Astrocyte of the cerebellum (primary cell): Measurements from ENCODE around the gene ACAP3.

Source experiments
- DNase-seq: peaks from one replicate; pipeline ENCODE4 v3.0.0-alpha.2; 2011; ENCODE audit warnings: low read depth
- H3K4me3 ChIP-seq: 2 replicates; pipeline ENCODE4 v1.5.1; 2011; ENCODE audit warnings: mild to moderate bottlenecking, low read depth, low read length, moderate library complexity
- in situ Hi-C: cut with HindIII; loops from 2 replicates; pipeline ENCODE4 v1.10.0; 2017; ENCODE audit warnings: low sequenced_read_pairs
- TF ChIP-seq, protein P1 (sequence below): IDR thresholded peaks from 2 replicates; pipeline ENCODE4 v1.5.1; 2012; ENCODE audit warnings: low read length, low read depth, moderate library complexity, mild to moderate bottlenecking; ENCODE audit errors: missing control alignments

Gene ACAP3

DNA sequence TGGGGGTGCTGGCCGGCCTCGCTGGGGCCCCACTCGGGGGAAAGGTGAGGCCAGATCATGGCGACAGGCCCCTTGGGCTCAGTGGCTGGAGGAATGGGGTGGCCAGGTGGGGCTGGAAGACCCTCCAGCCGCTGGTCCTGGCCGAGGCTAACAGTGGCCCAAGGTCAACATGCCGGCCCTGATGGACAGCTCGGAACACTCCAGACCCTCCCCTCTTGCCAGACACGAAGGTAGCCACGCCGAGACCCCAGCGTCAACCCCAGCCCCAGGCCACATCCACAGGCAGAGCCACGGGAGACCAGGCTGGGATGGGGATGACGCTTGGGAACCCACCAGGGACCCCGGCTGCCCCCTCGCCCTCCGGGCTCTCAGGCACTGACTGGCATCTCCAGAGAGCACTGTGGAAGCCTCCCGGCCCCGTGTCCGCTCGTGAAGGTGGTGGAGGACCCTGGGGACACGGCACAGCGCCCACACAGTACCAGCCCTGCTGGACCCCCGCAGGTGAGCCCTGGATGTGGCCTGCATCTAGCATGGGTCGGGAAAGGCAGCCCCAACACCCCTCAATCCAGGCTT lies 60.3 kb downstream of the ACAP3 start:
- in situ Hi-C loops, result no loop called here
- TF ChIP-seq, protein P1, sequence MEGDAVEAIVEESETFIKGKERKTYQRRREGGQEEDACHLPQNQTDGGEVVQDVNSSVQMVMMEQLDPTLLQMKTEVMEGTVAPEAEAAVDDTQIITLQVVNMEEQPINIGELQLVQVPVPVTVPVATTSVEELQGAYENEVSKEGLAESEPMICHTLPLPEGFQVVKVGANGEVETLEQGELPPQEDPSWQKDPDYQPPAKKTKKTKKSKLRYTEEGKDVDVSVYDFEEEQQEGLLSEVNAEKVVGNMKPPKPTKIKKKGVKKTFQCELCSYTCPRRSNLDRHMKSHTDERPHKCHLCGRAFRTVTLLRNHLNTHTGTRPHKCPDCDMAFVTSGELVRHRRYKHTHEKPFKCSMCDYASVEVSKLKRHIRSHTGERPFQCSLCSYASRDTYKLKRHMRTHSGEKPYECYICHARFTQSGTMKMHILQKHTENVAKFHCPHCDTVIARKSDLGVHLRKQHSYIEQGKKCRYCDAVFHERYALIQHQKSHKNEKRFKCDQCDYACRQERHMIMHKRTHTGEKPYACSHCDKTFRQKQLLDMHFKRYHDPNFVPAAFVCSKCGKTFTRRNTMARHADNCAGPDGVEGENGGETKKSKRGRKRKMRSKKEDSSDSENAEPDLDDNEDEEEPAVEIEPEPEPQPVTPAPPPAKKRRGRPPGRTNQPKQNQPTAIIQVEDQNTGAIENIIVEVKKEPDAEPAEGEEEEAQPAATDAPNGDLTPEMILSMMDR, result no peak

GRCh38 chr1:1246577-1247340 lies 61.0 kb downstream of the ACAP3 start, which contains the start of gene C1QTNF12:
Gene C1QTNF12, minus strand, starts transcription at chr1:1246722. Its CDS starts 32 bp downstream, at chr1:1246690.
- no peak within 1 kb of the TSS for H3K4me3 ChIP-seq
- TF ChIP-seq, protein P1, result no peak

More for the DNA sequence above, 60.3 kb downstream of the ACAP3 start:
- H3K4me3 ChIP-seq, result no peak overlapping the region
- no peak for DNase-seq

GRCh38 chr1:1245817-1246576 lies 61.7 kb downstream of the ACAP3 start:
- DNase-seq, result no peak
- TF ChIP-seq, protein P1, result no peak
- H3K4me3 ChIP-seq, result no peak overlapping the region
- in situ Hi-C loops, result no loop called here

More at GRCh38 chr1:1246577-1247340, 61.0 kb downstream of the ACAP3 start, which contains the start of gene C1QTNF12:
- DNase-seq, result no peak
- in situ Hi-C loops, result no loop called here

DNA sequence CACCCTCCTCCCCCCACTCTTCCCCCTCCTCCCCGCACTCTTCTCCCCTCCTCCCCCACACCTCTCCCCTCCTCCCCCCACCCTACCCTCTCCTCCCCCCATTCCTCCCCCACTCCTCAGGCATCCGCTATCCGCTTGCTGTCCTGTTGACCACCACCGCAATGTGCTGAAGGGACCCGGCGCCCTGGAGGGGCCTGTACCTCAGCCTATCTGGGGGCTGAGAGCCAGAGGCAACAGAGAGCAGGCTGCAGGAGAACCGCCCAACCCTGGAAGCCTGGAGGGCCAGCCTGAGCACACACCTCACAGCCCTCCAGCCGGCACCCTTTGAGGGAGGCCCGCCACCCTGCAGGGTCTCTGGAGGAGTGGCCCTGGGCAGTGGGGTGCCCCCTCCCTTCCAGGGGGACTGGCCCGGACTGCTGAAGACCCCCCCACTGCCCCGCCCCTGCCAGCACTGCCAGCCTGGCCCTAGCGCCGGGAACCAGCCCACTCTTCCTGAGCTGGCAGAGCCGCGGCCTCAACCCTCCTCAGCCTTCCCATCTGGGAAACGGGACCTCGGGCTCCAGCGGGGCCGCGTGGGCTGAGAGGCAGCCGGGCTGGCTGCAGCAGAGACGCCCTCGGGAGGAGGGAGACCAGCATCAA lies 62.4 kb downstream of the ACAP3 start:
- H3K4me3 ChIP-seq, result no peak overlapping the region
- DNase-seq, result no peak
- TF ChIP-seq, protein P1, result no peak
- in situ Hi-C loops, result no loop called here

- in situ Hi-C loops, result no loop called here
- TF ChIP-seq, protein P1, result no peak
- no peak overlapping the region for H3K4me3 ChIP-seq
- DNase-seq, result no peak
Observed at GRCh38 chr1:1244192-1244811, 63.4 kb downstream of the ACAP3 start.

GRCh38 chr1:1243807-1244191 lies 63.9 kb downstream of the ACAP3 start:
- in situ Hi-C loops, result no loop called here
- TF ChIP-seq, protein P1, result no peak
- H3K4me3 ChIP-seq, result no peak overlapping the region
- no peak for DNase-seq
